ENCODE data around the gene CDHR2.

Gene CDHR2

GRCh38 chr5:176557846-176558245, 8.7 kb downstream of the CDHR2 start:
- Histone ChIP-seq H3K9me3 (no peaks in the 10 kb centered on the region), H3K4me3 (no peak overlapping the region), H3K27me3 (peaks cover 0 to 26% of the 10 kb centered on the region in 2 donors), H3K27ac (no peak overlapping the region), H3K4me1 (no peaks in the 10 kb centered on the region), H3K36me3 (no peaks in the 10 kb centered on the region)
- TF ChIP-seq CTCF (IDR thresholded peaks at IDR 0.05), result no peak
- intact Hi-C loops (cut with DNase I; ENCODE audit: low total_unique reads), result no loop called here
- no peak for DNase-seq

GRCh38 chr5:176559683-176560082, 10.5 kb downstream of the CDHR2 start:
- TF ChIP-seq CTCF (IDR thresholded peaks at IDR 0.05), result no peak
- H3K27me3 ChIP-seq, result peaks cover 0 to 17% of the 10 kb centered on the region in 2 donors
- DNase-seq, result no peak

GRCh38 chr5:176560364-176560763, 11.2 kb downstream of the CDHR2 start:
- no peak for TF ChIP-seq CTCF (IDR thresholded peaks at IDR 0.05)
- H3K36me3 ChIP-seq, result no peaks in the 10 kb centered on the region

More at GRCh38 chr5:176559683-176560082, 10.5 kb downstream of the CDHR2 start:
- no peak overlapping the region for H3K27ac ChIP-seq
- no peaks in the 10 kb centered on the region for H3K36me3 ChIP-seq
- no peaks in the 10 kb centered on the region for H3K4me1 ChIP-seq
- H3K9me3 ChIP-seq, result no peaks in the 10 kb centered on the region
- intact Hi-C loops (cut with DNase I; ENCODE audit: low total_unique reads), result no loop called here
- H3K4me3 ChIP-seq, result no peak overlapping the region

GRCh38 chr5:176561259-176561658, 12.1 kb downstream of the CDHR2 start:
- Histone ChIP-seq H3K27me3 (peaks cover 0 to 25% of the 10 kb centered on the region in 2 donors), H3K4me1 (no peaks in the 10 kb centered on the region), H3K27ac (no peak overlapping the region), H3K4me3 (no peak overlapping the region), H3K9me3 (no peaks in the 10 kb centered on the region), H3K36me3 (no peaks in the 10 kb centered on the region)
- intact Hi-C loops (cut with DNase I; ENCODE audit: low total_unique reads), result no loop called here
- no peak for TF ChIP-seq CTCF (IDR thresholded peaks at IDR 0.05)
- no peak for DNase-seq

More at GRCh38 chr5:176560364-176560763, 11.2 kb downstream of the CDHR2 start:
- Histone ChIP-seq H3K4me3 (no peak overlapping the region), H3K4me1 (no peaks in the 10 kb centered on the region), H3K9me3 (no peaks in the 10 kb centered on the region), H3K27ac (no peak overlapping the region), H3K27me3 (peaks cover 0 to 23% of the 10 kb centered on the region in 2 donors)
- no peak for DNase-seq
- intact Hi-C loops (cut with DNase I; ENCODE audit: low total_unique reads), result no loop called here

- intact Hi-C loops (cut with DNase I; ENCODE audit: low total_unique reads), result no loop called here
- Histone ChIP-seq H3K4me1 (no peaks in the 10 kb centered on the region), H3K9me3 (no peaks in the 10 kb centered on the region), H3K27me3 (peaks cover 0 to 34% of the 10 kb centered on the region in 2 donors), H3K36me3 (no peaks in the 10 kb centered on the region), H3K4me3 (no peak overlapping the region), H3K27ac (no peak overlapping the region)
- DNase-seq, result no peak
- no peak for TF ChIP-seq CTCF (IDR thresholded peaks at IDR 0.05)
Observed at GRCh38 chr5:176562189-176562588, 13.0 kb downstream of the CDHR2 start.

GRCh38 chr5:176564002-176564401, 14.9 kb downstream of the CDHR2 start:
- Histone ChIP-seq H3K36me3 (no peaks in the 10 kb centered on the region), H3K4me3 (no peak overlapping the region), H3K4me1 (no peaks in the 10 kb centered on the region), H3K27me3 (peaks cover 0 to 51% of the 10 kb centered on the region in 2 donors), H3K27ac (no peak overlapping the region), H3K9me3 (no peaks in the 10 kb centered on the region)
- no peak for TF ChIP-seq CTCF (IDR thresholded peaks at IDR 0.05)
- DNase-seq, result no peak
- intact Hi-C loops (cut with DNase I; ENCODE audit: low total_unique reads), result no loop called here
